ENCODE data around the gene TMTC2.

The TMTC2 gene

GRCh38 chr12:82685790-82686167 lies 927 bp upstream of the TMTC2 start:
- DNase-seq, result peak; percentile 95

DNA sequence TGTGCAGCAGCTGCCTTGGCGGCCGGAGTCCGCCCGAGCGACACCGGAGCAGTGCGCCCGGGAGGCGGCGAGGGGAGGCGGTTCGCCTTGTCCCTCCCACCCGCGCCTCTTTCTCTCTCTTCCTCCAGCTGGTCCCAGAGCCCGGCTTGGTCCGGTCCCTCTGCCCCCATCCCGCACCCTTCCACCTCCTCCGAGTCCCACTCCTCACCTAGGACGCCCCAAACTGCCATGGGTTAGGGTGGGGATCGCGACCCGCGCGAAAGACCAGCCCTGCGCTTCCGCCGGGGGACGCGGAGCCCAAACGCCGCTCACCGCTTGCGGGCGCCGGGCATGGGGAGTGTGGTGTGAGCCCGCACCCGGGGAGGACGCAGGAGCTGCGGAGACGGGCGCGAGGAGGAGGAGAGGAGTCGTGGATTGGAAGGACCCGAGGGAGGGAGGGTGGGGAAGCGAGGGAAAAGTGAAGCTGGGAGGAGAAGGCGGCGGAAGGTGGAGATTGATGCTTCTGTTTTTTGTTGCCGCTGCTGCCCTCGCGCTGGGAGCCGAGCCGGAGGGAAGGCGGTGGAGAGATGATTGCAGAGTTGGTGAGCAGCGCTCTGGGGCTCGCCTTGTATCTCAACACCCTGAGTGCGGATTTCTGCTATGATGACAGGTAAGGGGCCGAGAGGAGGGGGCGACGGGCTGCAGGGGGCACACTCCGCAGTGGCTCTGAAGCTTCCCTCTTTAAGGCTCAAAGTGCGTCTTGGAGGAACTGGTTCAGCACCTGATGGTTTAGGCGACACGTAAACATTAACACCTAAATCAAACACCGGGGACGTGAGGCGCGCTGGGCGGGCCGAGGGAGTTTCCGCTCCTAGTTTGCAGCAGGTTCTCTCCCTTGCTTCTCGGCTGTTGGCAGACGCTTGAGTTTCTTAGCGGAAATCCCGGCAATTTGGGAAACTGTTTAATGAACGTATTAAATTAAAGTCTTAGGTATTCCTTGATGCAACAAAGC lies 610 bp downstream of the TMTC2 start:
- DNase-seq, result peak; percentile 56

GRCh38 chr12:82688035-82688501 lies 1.4 kb downstream of the TMTC2 start:
- no peak for DNase-seq

DNA sequence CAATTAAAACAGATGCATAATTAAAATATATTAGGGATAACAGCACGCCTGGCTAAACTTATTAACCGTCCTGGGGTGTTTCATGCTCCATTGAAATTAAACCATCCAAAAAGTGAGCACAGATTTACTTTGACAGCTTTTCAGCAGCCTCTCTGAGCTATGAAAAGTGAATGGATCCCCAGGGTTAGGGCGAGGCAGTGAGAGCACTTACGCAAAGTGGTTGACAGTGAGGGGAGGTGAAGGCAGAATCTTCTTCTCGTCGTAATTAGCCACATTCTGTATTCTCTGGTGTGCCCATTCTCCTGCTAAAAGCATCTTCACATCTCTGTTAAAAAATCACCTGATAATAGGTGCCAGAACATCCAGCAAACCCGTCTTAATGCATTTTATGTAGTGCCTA lies 1.9 kb downstream of the TMTC2 start:
- DNase-seq, result no peak

DNA sequence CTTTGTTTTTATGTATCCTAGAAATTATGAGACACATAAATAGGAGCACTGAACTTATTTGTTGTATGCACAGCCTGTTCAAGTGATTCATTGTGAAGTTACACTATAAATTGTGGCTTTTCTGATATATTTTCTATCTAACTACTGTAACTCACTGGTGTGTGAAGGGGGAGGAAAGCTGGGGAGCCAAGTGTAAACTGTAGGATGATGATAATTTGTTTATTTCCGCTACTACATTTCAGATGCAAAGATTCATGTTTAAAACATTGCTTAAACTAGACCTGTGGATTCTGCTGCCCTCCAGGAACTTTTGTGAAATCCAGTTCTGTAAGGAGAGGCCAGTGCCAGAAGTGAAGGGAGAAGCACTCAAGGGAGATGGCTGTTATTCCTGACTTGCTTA lies 3.3 kb downstream of the TMTC2 start:
- no peak for DNase-seq

- no peak for DNase-seq
Measured at GRCh38 chr12:82691513-82691912, 4.8 kb downstream of the TMTC2 start.

GRCh38 chr12:82694276-82694675 lies 7.6 kb downstream of the TMTC2 start:
- DNase-seq, result no peak

DNA sequence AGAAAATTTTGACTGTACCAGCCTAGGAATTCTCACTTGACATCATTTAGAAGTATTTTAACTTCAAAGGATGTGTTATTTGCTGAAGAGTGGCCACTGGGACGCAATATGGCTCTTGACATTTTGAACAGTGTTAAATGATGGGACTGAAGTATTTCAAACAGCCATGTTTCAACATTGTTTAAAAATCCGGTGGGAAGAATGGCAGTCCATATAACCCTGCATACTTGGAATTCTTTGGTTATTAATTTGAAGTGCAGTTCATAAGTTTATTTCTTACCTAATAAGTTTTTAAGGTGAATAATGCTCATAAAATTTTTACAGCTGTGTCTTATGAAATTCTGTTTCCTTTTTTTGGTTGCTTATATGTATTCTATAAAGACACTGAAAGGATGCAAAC lies 8.3 kb downstream of the TMTC2 start:
- no peak for DNase-seq

GRCh38 chr12:82695531-82695930 lies 8.8 kb downstream of the TMTC2 start:
- no peak for DNase-seq

GRCh38 chr12:82696543-82696942 lies 9.8 kb downstream of the TMTC2 start:
- DNase-seq, result no peak

DNA sequence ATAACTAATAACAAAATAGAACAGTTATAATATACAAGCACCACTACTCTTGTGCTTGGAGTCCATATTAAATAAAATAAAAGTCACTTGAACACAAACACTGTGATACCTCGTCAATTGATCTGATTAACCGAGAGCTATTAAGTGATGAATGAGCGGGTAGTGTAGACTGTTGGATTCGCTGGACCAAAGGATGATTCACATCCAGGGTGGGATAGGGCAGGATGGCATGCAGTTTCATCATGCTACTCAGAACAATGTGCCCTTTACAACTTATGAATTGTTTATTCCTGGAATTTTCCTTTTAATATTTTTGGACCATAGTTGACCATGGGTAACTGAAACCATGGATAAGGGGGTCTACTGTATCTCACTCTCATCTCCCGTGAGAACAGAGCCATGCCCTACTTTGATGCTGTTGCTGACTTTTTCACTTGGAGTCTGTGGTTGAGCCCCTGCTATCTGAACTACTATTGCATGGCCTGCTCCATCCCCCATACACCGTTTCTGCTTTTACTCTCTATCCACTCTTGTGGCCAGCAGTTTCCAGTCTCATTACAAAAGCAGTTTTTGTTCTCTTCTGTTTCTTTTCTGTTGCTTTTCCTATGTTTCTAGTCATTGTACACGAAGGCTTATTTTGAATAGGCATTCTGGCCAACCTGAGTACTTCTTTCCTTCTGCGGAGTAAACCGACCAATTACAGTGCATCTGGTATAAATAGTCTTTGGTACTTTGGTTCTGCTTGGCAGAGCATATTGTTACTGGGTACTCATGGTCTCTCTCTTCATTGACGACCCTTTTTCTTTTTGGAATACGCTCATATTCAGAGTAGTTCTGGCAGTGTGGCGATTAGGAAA lies 12.2 kb downstream of the TMTC2 start:
- no peak for DNase-seq

GRCh38 chr12:82705774-82706173 lies 19.1 kb downstream of the TMTC2 start:
- DNase-seq, result no peak

- no peak for DNase-seq
Measured at GRCh38 chr12:82708061-82708879, 21.6 kb downstream of the TMTC2 start.

- DNase-seq, result no peak
Measured at GRCh38 chr12:82709794-82710355, 23.2 kb downstream of the TMTC2 start.

GRCh38 chr12:82710741-82711140 lies 24.0 kb downstream of the TMTC2 start:
- no peak for DNase-seq

DNA sequence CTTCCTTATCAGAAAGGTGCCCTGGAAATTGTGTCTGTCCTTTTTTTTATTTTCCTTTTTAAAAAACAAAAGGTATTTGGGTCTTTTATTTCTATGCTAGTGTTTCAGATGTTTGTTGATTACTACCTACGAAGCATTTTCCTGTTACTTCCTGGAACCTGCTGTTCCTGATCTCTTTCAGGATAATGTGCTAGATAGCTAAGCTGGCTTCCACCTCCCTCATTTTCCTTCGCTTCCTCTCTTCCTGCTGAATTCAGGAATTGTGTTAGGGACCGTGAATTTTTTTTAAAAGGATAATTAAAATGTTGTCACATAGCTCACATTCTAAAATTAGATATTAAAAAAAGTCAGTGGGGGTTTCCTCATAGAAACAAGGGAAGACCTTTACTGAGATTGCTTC lies 27.7 kb downstream of the TMTC2 start:
- no peak for DNase-seq

- no peak for DNase-seq
Measured at GRCh38 chr12:82721726-82722125, 35.0 kb downstream of the TMTC2 start.

GRCh38 chr12:82723093-82723492 lies 36.4 kb downstream of the TMTC2 start:
- DNase-seq, result no peak

DNA sequence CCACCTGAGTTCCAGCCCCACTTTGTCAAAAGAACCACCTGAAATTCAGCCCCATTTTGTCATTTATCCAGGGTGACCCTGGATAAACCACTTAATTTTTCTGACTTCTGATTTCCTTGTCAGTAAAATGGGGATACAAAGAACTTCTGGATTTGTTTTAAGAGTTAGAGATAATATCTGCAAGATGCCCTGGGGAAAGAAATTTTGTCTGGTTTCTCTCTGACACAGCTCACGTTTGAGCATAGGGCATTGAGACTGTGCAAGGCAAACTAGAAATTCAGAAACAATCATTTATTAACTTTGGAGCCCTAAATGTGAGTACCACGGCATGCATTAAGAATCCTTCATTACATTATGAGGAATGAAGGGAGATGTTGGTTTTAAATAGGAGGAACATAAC lies 37.2 kb downstream of the TMTC2 start:
- DNase-seq, result no peak

DNA sequence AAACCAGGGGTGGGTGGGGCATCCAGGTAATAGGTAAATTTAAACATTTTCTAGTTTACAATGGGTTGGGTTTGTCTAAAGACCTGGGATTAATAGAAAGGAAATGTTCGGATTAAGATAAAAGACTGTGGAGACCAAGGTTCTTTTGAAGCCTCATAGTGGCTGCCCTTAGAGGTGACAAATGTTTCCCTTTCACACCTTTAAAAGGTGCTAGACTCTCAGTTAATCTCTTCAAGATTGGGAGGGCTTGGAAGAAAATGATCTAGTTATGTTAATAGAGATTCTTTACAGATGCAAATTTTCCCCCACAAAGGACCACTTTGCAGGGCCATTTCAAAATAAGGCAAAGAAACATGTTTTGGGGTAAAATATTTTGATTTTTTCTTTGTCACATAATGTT lies 39.0 kb downstream of the TMTC2 start:
- DNase-seq, result no peak

GRCh38 chr12:82727886-82728285 lies 41.2 kb downstream of the TMTC2 start:
- no peak for DNase-seq

DNA sequence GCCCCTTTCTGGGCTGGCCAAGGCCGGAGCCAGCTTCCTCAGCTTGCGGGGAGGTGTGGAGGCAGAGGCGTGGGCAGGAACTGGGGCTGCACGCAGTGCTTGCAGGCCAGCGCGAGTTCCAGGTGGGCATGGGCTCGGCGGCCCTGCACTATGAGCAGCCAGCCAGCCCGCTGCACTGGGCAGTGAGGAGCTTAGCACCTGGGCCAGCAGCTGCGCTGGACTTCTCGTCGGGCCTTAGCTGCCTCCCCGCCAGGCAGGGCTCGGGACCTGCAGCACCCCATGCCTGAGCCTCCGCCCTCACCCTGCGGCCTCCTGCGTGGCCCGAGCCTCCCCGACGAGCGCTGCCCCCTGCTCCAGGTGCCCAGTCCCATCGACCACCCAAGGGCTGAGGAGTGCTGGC lies 42.0 kb downstream of the TMTC2 start:
- DNase-seq, result no peak
